GM21737 (cell line): ENCODE data around the gene CAPZA2.
"Not testable (repeated sequence)": the region's sequence is repeated elsewhere in the genome, so short reads cannot be mapped to it uniquely, and the experiment has no call there.

Source experiments
- ATAC-seq: cut with Tn5 transposase; IDR thresholded peaks from one replicate; pipeline ENCODE4 v1.9.1; 2021; ENCODE audit warnings: mild to moderate bottlenecking, moderate library complexity; ENCODE audit not compliant: unreplicated experiment

CAPZA2 gene

GRCh38 chr7:116953372-116953905 is 91.1 kb downstream of the CAPZA2 start, which contains the start of gene ST7:
TSS of gene ST7 (plus strand) at chr7:116953501. CDS start at chr7:116953541, 40 bp downstream.
- ATAC-seq: peak; percentile 41

- ATAC-seq: peak; percentile 17
Observed at GRCh38 chr7:116953906-116954838, 91.8 kb downstream of the CAPZA2 start.

- no peak for ATAC-seq
Observed at GRCh38 chr7:116955340-116955739, 93.0 kb downstream of the CAPZA2 start.

- peak; percentile 69 for ATAC-seq
Observed at GRCh38 chr7:116955801-116956476, 93.6 kb downstream of the CAPZA2 start.

- ATAC-seq: no peak
Observed at GRCh38 chr7:116956477-116956804, 94.1 kb downstream of the CAPZA2 start.

- peak; percentile 40 for ATAC-seq
Observed at GRCh38 chr7:116957874-116958273, 95.5 kb downstream of the CAPZA2 start.

- not testable (repeated sequence) for ATAC-seq
Observed at GRCh38 chr7:116961966-116962673, 99.7 kb downstream of the CAPZA2 start.

GRCh38 chr7:116963234-116963633 is 100.8 kb downstream of the CAPZA2 start:
- ATAC-seq: no peak

- no peak for ATAC-seq
Observed at GRCh38 chr7:116966601-116967000, 104.2 kb downstream of the CAPZA2 start.

- ATAC-seq: no peak
Observed at GRCh38 chr7:116967254-116967922, 105.0 kb downstream of the CAPZA2 start.

GRCh38 chr7:116967983-116968382 is 105.6 kb downstream of the CAPZA2 start:
- ATAC-seq: no peak

- ATAC-seq: no peak
Observed at GRCh38 chr7:116968631-116969030, 106.2 kb downstream of the CAPZA2 start.

- ATAC-seq: no peak
Observed at GRCh38 chr7:116969371-116969902, 107.0 kb downstream of the CAPZA2 start.

- ATAC-seq: peak; percentile 64
Observed at GRCh38 chr7:116970238-116970910, 108.0 kb downstream of the CAPZA2 start.

GRCh38 chr7:116971153-116971552 is 108.8 kb downstream of the CAPZA2 start:
- ATAC-seq: not testable (repeated sequence)
